ENCODE results near the gene CLNK. TPM values are rescaled to one million over a fixed set of nuclear protein-coding genes. Genes with fewer than 3 reads are reported as not detected.

CLNK gene
- total and polyA plus RNA-seq, 2 donors from 2014 or later = 2.8 to 4.8 TPM

GRCh38 chr4:10715696-10716095 is 31.1 kb upstream of the CLNK start:
- intact Hi-C loops (cut with DNase I) = no loop called here
- Histone ChIP-seq H3K4me1 (ENCODE audit: control insufficient read depth in 2 of 3, insufficient read depth in 2 of 3, low read depth in 1 of 3, low read length in 3 of 3) (no peaks in the 10 kb centered on the region), H3K4me3 (ENCODE audit: low read length in 3 of 3) (no peak overlapping the region), H3K27me3 (ENCODE audit: control insufficient read depth, insufficient read depth, low read length) (no peaks in the 10 kb centered on the region), H3K27ac (ENCODE audit: low read depth in 2 of 2, low read length in 2 of 2) (no peak overlapping the region), H3K9me3 (ENCODE audit: control insufficient read depth in 2 of 3, insufficient read depth in 1 of 3, low read length in 3 of 3) (peaks cover 0 to 9% (median 0%) of the 10 kb centered on the region in 3 donors), H3K36me3 (ENCODE audit: control insufficient read depth in 2 of 3, insufficient read depth in 3 of 3, low read length in 3 of 3) (no peaks in the 10 kb centered on the region), H3K9ac (ENCODE audit: low read length in 3 of 3) (no peak overlapping the region)
- DNase-seq (no peak), FAIRE-seq (no peak)
- TF ChIP-seq CTCF (IDR thresholded peaks at IDR 0.05; ENCODE audit: borderline replicate concordance, extremely low read depth, insufficient read depth) = no peak

GRCh38 chr4:10715135-10715534 is 30.6 kb upstream of the CLNK start:
- Histone ChIP-seq H3K27ac (ENCODE audit: low read depth in 2 of 2, low read length in 2 of 2) (no peak overlapping the region), H3K36me3 (ENCODE audit: control insufficient read depth in 2 of 3, insufficient read depth in 3 of 3, low read length in 3 of 3) (no peaks in the 10 kb centered on the region), H3K4me1 (ENCODE audit: control insufficient read depth in 2 of 3, insufficient read depth in 2 of 3, low read depth in 1 of 3, low read length in 3 of 3) (no peaks in the 10 kb centered on the region), H3K27me3 (ENCODE audit: control insufficient read depth, insufficient read depth, low read length) (no peaks in the 10 kb centered on the region), H3K4me3 (ENCODE audit: low read length in 3 of 3) (no peak overlapping the region), H3K9ac (ENCODE audit: low read length in 3 of 3) (no peak overlapping the region), H3K9me3 (ENCODE audit: control insufficient read depth in 2 of 3, insufficient read depth in 1 of 3, low read length in 3 of 3) (peaks cover 0 to 9% (median 0%) of the 10 kb centered on the region in 3 donors)
- intact Hi-C loops (cut with DNase I) = no loop called here
- DNase-seq (no peak), FAIRE-seq (no peak)
- no peak for TF ChIP-seq CTCF (IDR thresholded peaks at IDR 0.05; ENCODE audit: borderline replicate concordance, extremely low read depth, insufficient read depth)

- Histone ChIP-seq H3K4me3 (ENCODE audit: low read length in 3 of 3) (no peak overlapping the region), H3K27me3 (ENCODE audit: control insufficient read depth, insufficient read depth, low read length) (no peaks in the 10 kb centered on the region), H3K9ac (ENCODE audit: low read length in 3 of 3) (no peak overlapping the region), H3K9me3 (ENCODE audit: control insufficient read depth in 2 of 3, insufficient read depth in 1 of 3, low read length in 3 of 3) (peaks cover 0 to 9% (median 0%) of the 10 kb centered on the region in 3 donors), H3K4me1 (ENCODE audit: control insufficient read depth in 2 of 3, insufficient read depth in 2 of 3, low read depth in 1 of 3, low read length in 3 of 3) (no peaks in the 10 kb centered on the region), H3K27ac (ENCODE audit: low read depth in 2 of 2, low read length in 2 of 2) (no peak overlapping the region), H3K36me3 (ENCODE audit: control insufficient read depth in 2 of 3, insufficient read depth in 3 of 3, low read length in 3 of 3) (no peaks in the 10 kb centered on the region)
- FAIRE-seq = no peak
- intact Hi-C loops (cut with DNase I) = no loop called here
- DNase-seq = no peak
- TF ChIP-seq CTCF (IDR thresholded peaks at IDR 0.05; ENCODE audit: borderline replicate concordance, extremely low read depth, insufficient read depth) = no peak
Measured at GRCh38 chr4:10713591-10713990, 29.0 kb upstream of the CLNK start.

GRCh38 chr4:10706236-10706635 is 21.7 kb upstream of the CLNK start:
- FAIRE-seq (no peak), DNase-seq (no peak)
- intact Hi-C loops (cut with DNase I) = no loop called here
- H3K4me1 ChIP-seq (ENCODE audit: control insufficient read depth in 2 of 3, insufficient read depth in 2 of 3, low read depth in 1 of 3, low read length in 3 of 3) = no peaks in the 10 kb centered on the region
- H3K27me3 ChIP-seq (ENCODE audit: control insufficient read depth, insufficient read depth, low read length) = no peaks in the 10 kb centered on the region
- no peaks in the 10 kb centered on the region for H3K36me3 ChIP-seq (ENCODE audit: control insufficient read depth in 2 of 3, insufficient read depth in 3 of 3, low read length in 3 of 3)
- H3K9ac ChIP-seq (ENCODE audit: low read length in 3 of 3) = no peak overlapping the region
- no peak for TF ChIP-seq CTCF (IDR thresholded peaks at IDR 0.05; ENCODE audit: borderline replicate concordance, extremely low read depth, insufficient read depth)
- no peak overlapping the region for H3K4me3 ChIP-seq (ENCODE audit: low read length in 3 of 3)
- no peak overlapping the region for H3K27ac ChIP-seq (ENCODE audit: low read depth in 2 of 2, low read length in 2 of 2)
- no peaks in the 10 kb centered on the region for H3K9me3 ChIP-seq (ENCODE audit: control insufficient read depth in 2 of 3, insufficient read depth in 1 of 3, low read length in 3 of 3)
